ENCODE results near the gene DCUN1D2.

Gene DCUN1D2

GRCh38 chr13:113491418-113491883 lies 940 bp upstream of the DCUN1D2 start:
- peak overlapping the region; percentile 94 for H3K4me3 ChIP-seq (ENCODE audit: low read depth, low read length)
- in situ Hi-C loops (cut with HindIII; ENCODE audit: low sequenced_read_pairs), result no loop called here
- TF ChIP-seq, protein P1, sequence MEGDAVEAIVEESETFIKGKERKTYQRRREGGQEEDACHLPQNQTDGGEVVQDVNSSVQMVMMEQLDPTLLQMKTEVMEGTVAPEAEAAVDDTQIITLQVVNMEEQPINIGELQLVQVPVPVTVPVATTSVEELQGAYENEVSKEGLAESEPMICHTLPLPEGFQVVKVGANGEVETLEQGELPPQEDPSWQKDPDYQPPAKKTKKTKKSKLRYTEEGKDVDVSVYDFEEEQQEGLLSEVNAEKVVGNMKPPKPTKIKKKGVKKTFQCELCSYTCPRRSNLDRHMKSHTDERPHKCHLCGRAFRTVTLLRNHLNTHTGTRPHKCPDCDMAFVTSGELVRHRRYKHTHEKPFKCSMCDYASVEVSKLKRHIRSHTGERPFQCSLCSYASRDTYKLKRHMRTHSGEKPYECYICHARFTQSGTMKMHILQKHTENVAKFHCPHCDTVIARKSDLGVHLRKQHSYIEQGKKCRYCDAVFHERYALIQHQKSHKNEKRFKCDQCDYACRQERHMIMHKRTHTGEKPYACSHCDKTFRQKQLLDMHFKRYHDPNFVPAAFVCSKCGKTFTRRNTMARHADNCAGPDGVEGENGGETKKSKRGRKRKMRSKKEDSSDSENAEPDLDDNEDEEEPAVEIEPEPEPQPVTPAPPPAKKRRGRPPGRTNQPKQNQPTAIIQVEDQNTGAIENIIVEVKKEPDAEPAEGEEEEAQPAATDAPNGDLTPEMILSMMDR (IDR thresholded peaks at IDR 0.05; ENCODE audit: low read depth, low read length), result no peak
- peak; percentile 29 for DNase-seq (ENCODE audit: low read depth, low spot score)

- in situ Hi-C loops (cut with HindIII; ENCODE audit: low sequenced_read_pairs), result no loop called here
- TF ChIP-seq, protein P1 (IDR thresholded peaks at IDR 0.05; ENCODE audit: low read depth, low read length), result no peak
- H3K4me3 ChIP-seq (ENCODE audit: low read depth, low read length), result peak overlapping the region; percentile 94
- peak; percentile 39 for DNase-seq (ENCODE audit: low read depth, low spot score)
Observed at GRCh38 chr13:113489549-113490495, 689 bp downstream of the DCUN1D2 start.

DNA sequence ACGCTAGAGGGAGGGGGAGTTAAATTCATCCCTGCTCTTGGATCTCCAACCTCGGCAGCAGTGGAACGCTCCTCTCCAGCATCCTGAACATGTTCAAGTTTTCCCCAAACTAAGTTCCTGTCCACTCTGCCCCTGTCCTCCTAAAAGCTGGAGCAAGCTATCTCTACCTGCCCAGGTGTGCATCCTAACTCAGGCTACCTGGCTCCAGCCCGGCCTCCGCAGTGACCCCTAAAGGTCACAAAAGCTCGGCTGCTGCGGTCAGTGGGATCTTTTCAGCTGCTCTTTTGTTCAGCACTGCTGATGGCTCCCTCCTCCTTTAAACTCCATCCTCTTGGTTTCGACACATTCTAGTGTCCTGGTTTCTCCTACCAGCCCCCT lies 1.4 kb downstream of the DCUN1D2 start:
- TF ChIP-seq, protein P1 (IDR thresholded peaks at IDR 0.05; ENCODE audit: low read depth, low read length), result no peak
- no peak for DNase-seq (ENCODE audit: low read depth, low spot score)
- H3K4me3 ChIP-seq (ENCODE audit: low read depth, low read length), result peak overlapping the region; percentile 94
- in situ Hi-C loops (cut with HindIII; ENCODE audit: low sequenced_read_pairs), result no loop called here

DNA sequence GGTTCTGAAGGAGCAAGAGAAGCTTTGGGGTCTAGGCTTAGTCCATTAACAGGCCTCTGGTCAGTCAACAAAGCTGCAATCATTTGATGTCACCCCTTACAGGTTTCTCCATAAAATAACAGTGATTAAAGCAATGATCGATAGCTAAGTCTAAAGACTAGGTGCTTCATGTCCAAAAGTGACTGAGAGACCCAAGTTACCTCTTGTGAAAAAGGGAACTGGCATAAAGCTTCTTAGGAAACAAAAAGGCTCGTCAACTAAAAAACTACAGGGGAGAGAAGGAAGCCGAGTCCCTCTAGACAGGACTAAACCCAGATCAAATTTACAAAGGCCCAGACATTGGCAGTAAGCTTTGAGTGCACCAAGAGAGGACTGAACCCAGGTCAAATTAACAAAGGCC lies 2.2 kb downstream of the DCUN1D2 start:
- TF ChIP-seq, protein P1 (IDR thresholded peaks at IDR 0.05; ENCODE audit: low read depth, low read length), result no peak
- no peak overlapping the region for H3K4me3 ChIP-seq (ENCODE audit: low read depth, low read length)
- DNase-seq (ENCODE audit: low read depth, low spot score), result no peak
- in situ Hi-C loops (cut with HindIII; ENCODE audit: low sequenced_read_pairs), result no loop called here

DNA sequence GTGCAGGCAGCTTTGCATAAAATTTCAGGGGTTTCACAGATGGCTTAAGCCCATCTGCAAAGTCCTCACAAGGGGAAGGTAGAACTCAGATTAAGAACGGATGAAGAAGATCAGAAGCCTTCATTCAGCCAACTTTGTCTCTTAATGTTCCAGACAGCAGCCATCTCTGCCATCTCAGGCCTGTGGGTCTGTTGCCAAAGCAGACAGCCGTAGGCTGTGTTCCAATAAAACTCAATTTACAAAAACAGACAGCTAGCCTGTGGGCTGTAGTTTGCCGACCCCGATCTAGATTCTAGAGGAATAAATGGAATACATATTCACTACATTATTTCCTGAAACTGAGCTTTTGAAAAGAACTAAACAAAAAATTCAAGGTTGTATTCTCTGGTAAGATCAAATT lies 3.8 kb downstream of the DCUN1D2 start:
- in situ Hi-C loops (cut with HindIII; ENCODE audit: low sequenced_read_pairs), result no loop called here
- TF ChIP-seq, protein P1 (IDR thresholded peaks at IDR 0.05; ENCODE audit: low read depth, low read length), result no peak

DNA sequence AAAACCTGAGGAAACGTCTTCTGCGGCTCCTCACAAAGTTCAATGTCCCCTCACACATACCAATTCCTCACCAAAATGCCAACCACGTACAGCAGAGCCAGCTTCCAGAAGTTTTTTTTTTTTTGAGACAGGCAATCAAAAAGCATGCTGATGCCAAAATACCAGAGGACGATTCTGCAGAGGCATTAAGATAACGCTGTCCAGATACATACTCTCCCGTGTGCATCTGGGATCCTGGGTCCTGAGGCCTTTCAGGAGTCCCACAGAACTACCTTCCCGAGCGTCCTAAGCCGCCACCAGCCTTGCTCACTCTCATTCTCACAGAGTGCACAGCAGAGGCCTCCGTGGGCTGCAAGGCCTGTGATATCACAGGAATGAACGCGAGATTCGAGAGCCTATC lies 5.0 kb downstream of the DCUN1D2 start:
- in situ Hi-C loops (cut with HindIII; ENCODE audit: low sequenced_read_pairs), result no loop called here
- DNase-seq (ENCODE audit: low read depth, low spot score), result no peak
- H3K4me3 ChIP-seq (ENCODE audit: low read depth, low read length), result no peak overlapping the region
- TF ChIP-seq, protein P1 (IDR thresholded peaks at IDR 0.05; ENCODE audit: low read depth, low read length), result no peak

More for the DNA sequence above, 3.8 kb downstream of the DCUN1D2 start:
- no peak overlapping the region for H3K4me3 ChIP-seq (ENCODE audit: low read depth, low read length)
- DNase-seq (ENCODE audit: low read depth, low spot score), result no peak

Measured in astrocyte of the spinal cord (primary cell).